Right atrium auricular region (tissue), 2 donors: Measurements from ENCODE around the gene CACTIN. TPM values are rescaled to one million over a fixed set of nuclear protein-coding genes. Genes with fewer than 3 reads are reported as not detected.

Experiments used
- DNase-seq: peaks from one replicate; pipeline ENCODE4 v3.0.0-alpha.2; 2019; ENCODE audit warnings: low spot score
- H3K27ac ChIP-seq, 2 donors: fragments of 200-600 bp; sonication (generic); 1 replicate in 1 of 2; 2 replicates in 1 of 2; pipeline ENCODE4 v1.5.1; 2016 to 2019
- H3K27me3 ChIP-seq, 2 donors: fragments of 200-600 bp; sonication (generic); one replicate each; pipeline versions ENCODE4 v1.5.1 to v1.6.0; 2017 to 2019
- H3K36me3 ChIP-seq: fragments of 200-600 bp; sonication (generic); one replicate; pipeline ENCODE4 v1.5.1; 2016
- H3K4me1 ChIP-seq, 2 donors: fragments of 200-600 bp; sonication (generic); one replicate each; pipeline versions ENCODE4 v1.5.1 to v1.6.0; 2017 to 2019
- H3K4me3 ChIP-seq, 2 donors: fragments of 200-600 bp; sonication (generic); 1 replicate in 1 of 2; 2 replicates in 1 of 2; pipeline ENCODE4 v1.5.1; 2017 to 2019; ENCODE audit warnings: mild to moderate bottlenecking in 1 of 2, moderate library complexity in 1 of 2
- H3K9me3 ChIP-seq, 2 donors: fragments of 200-600 bp; sonication (generic); one replicate each; pipeline ENCODE4 v1.5.1; 2019
- CTCF ChIP-seq, 2 donors: fragments of 200-600 bp; sonication (generic); IDR thresholded peaks; one replicate each; pipeline ENCODE4 v1.5.1; 2019; ENCODE audit warnings: antibody characterized with exemption in 2 of 2
- total RNA-seq, 2 donors: library from RNA; depleted of rRNA; stranded (reverse); fragments of >200 nt; gene quantifications; one replicate each; pipeline ENCODE4 v1.1.0, GENCODE V29; 2016

The CACTIN gene
- total RNA-seq, 2 donors from 2014 or later, result 11.2 to 22.8 TPM

GRCh38 chr19:3639479-3639878 is 12.9 kb upstream of the CACTIN start:
- Histone ChIP-seq H3K4me3 (no peak overlapping the region), H3K9me3 (no peaks in the 10 kb centered on the region), H3K27ac (no peak overlapping the region), H3K36me3 (peaks cover 75% of the 10 kb centered on the region), H3K27me3 (no peaks in the 10 kb centered on the region), H3K4me1 (no peaks in the 10 kb centered on the region)
- no peak for DNase-seq
- no peak for TF ChIP-seq CTCF (IDR thresholded peaks at IDR 0.05)

GRCh38 chr19:3638208-3639193 is 11.9 kb upstream of the CACTIN start:
- H3K9me3 ChIP-seq, result no peaks in the 10 kb centered on the region
- H3K4me1 ChIP-seq, result no peaks in the 10 kb centered on the region
- no peaks in the 10 kb centered on the region for H3K27me3 ChIP-seq
- H3K27ac ChIP-seq, result no peak overlapping the region
- no peak for DNase-seq
- no peak overlapping the region for H3K4me3 ChIP-seq
- TF ChIP-seq CTCF (IDR thresholded peaks at IDR 0.05), result no peak
- peaks cover 67% of the 10 kb centered on the region for H3K36me3 ChIP-seq

- peaks cover 68% of the 10 kb centered on the region for H3K36me3 ChIP-seq
- no peaks in the 10 kb centered on the region for H3K9me3 ChIP-seq
- no peak for TF ChIP-seq CTCF (IDR thresholded peaks at IDR 0.05)
- no peaks in the 10 kb centered on the region for H3K4me1 ChIP-seq
- no peak overlapping the region for H3K27ac ChIP-seq
- no peak for DNase-seq
- no peak overlapping the region for H3K4me3 ChIP-seq
- no peaks in the 10 kb centered on the region for H3K27me3 ChIP-seq
Measured at GRCh38 chr19:3637621-3638020, 11.0 kb upstream of the CACTIN start.

- DNase-seq, result no peak
Measured at GRCh38 chr19:3636962-3637361, 10.4 kb upstream of the CACTIN start.

GRCh38 chr19:3636506-3636905 is 9.9 kb upstream of the CACTIN start:
- Histone ChIP-seq H3K27ac (no peak overlapping the region), H3K4me1 (no peaks in the 10 kb centered on the region), H3K9me3 (no peaks in the 10 kb centered on the region), H3K36me3 (peaks cover 67% of the 10 kb centered on the region), H3K4me3 (no peak overlapping the region), H3K27me3 (no peaks in the 10 kb centered on the region)
- DNase-seq, result no peak
- no peak for TF ChIP-seq CTCF (IDR thresholded peaks at IDR 0.05)

More at GRCh38 chr19:3636962-3637361, 10.4 kb upstream of the CACTIN start:
- Histone ChIP-seq H3K4me3 (no peak overlapping the region), H3K27ac (no peak overlapping the region), H3K4me1 (no peaks in the 10 kb centered on the region), H3K9me3 (no peaks in the 10 kb centered on the region), H3K36me3 (peaks cover 67% of the 10 kb centered on the region), H3K27me3 (no peaks in the 10 kb centered on the region)
- no peak for TF ChIP-seq CTCF (IDR thresholded peaks at IDR 0.05)
